Activated CD4-positive, alpha-beta T cell treated with anti-CD3 and anti-CD28 coated beads for 36 hours (primary cell): ENCODE data around the gene DTX4. TPM values are rescaled to one million over a fixed set of nuclear protein-coding genes. Genes with fewer than 3 reads are reported as not detected.

Experiments
- ATAC-seq: fragments of 200-7000 bp; cut with Tn5 transposase; one replicate; pipeline ENCODE4 v1.10.0; 2021; ENCODE audit warnings: mild to moderate bottlenecking, moderate library complexity
- CTCF ChIA-PET: fragments of 350-600 bp; sonication (Branson Sonifier 250); formaldehyde crosslinking; loops from one replicate; lab custom pipeline; 2021; ENCODE audit warnings: antibody characterized with exemption; lab: Charles Lee
- POLR2A ChIA-PET: fragments of 350-600 bp; sonication (Branson Sonifier 250); formaldehyde crosslinking; loops from one replicate; lab custom pipeline; 2021; ENCODE audit warnings: antibody characterized with exemption, inconsistent platforms; lab: Charles Lee
- DNase-seq: peaks from one replicate; pipeline ENCODE4 v3.0.0-alpha.2; 2020
- H3K27ac Mint-ChIP-seq: one replicate; pipeline ENCODE4 v1.8.0; 2021; ENCODE audit warnings: mixed read lengths
- H3K27me3 Mint-ChIP-seq: one replicate; pipeline ENCODE4 v1.8.0; 2021; ENCODE audit warnings: mixed read lengths
- H3K36me3 Mint-ChIP-seq: one replicate; pipeline ENCODE4 v1.8.0; 2021; ENCODE audit warnings: low read depth, mixed read lengths
- H3K4me1 Mint-ChIP-seq: one replicate; pipeline ENCODE4 v1.8.0; 2021; ENCODE audit warnings: mixed read lengths
- H3K4me3 Mint-ChIP-seq: one replicate; pipeline ENCODE4 v1.8.0; 2021; ENCODE audit warnings: mild to moderate bottlenecking, moderate library complexity, mixed read lengths
- H3K9me3 Mint-ChIP-seq: one replicate; pipeline ENCODE4 v1.8.0; 2021; ENCODE audit warnings: low read depth, mixed read lengths
- intact Hi-C, 2 experiments: fragments of 100-400 bp; cut with DNase I in 1 of 2; cut with micrococcal nuclease in 1 of 2; formaldehyde crosslinking; loops; one replicate each; pipeline versions ENCODE4 v1.14.2 to v1.15.1; 2022 to 2024; cut with DNase I, micrococcal nuclease
- total RNA-seq, 2 experiments: library from RNA; stranded (reverse); gene quantifications; one replicate each; pipeline ENCODE4 v1.2.3, GENCODE V29; 2021

Gene DTX4
- total RNA-seq, 2 experiments from 2014 or later = 0.07 to 0.11 TPM

- H3K27ac Mint-ChIP-seq = no peak overlapping the region
- H3K36me3 Mint-ChIP-seq = no peaks in the 10 kb centered on the region
- H3K4me1 Mint-ChIP-seq = peaks cover 14% of the 10 kb centered on the region
- intact Hi-C loops = no loop called here
- ChIA-PET CTCF (interaction anchor here (0.6 to 0.8 kb wide), 2 partner anchors 9 to 68 kb away, joined by 3 to 4 read pairs; no protein-coding TSS in a partner anchor), POLR2A (no interaction called here)
- peaks cover 5% of the 10 kb centered on the region for H3K27me3 Mint-ChIP-seq
- H3K4me3 Mint-ChIP-seq = no peak overlapping the region
- DNase-seq (no peak), ATAC-seq (peak; percentile 60)
- no peaks in the 10 kb centered on the region for H3K9me3 Mint-ChIP-seq
Measured at GRCh38 chr11:59218893-59219292, 47.0 kb downstream of the DTX4 start.

DNA sequence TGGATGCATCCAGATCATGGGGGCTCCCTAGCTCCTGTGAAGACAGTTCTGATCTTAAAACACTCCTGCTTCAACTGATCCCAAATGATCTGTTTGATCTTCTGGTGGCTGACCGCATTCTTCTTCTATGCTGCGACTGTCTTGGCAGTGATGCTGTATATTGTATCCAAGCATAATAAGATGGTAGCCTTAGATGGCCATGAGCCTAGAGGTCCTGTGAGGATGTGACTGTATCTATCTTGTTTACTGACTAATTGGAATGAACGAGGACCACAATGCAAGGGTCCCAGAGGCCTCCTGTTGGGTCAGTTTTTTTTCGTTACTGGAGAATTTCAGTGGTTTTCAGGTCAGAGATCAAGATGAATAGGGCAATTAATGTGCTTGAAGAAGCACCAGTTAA, 47.9 kb downstream of the DTX4 start:
- no peak overlapping the region for H3K4me3 Mint-ChIP-seq
- intact Hi-C loops = no loop called here
- no peak for DNase-seq
- POLR2A ChIA-PET = no interaction called here
- CTCF ChIA-PET = interaction anchor here (1.3 kb wide), 1 partner anchor 33 kb away, joined by 5 read pairs; no protein-coding TSS in a partner anchor
- peaks cover 22% of the 10 kb centered on the region for H3K4me1 Mint-ChIP-seq
- H3K36me3 Mint-ChIP-seq = no peaks in the 10 kb centered on the region
- ATAC-seq = no peak
- no peak overlapping the region for H3K27ac Mint-ChIP-seq
- H3K9me3 Mint-ChIP-seq = no peaks in the 10 kb centered on the region
- peaks cover 3% of the 10 kb centered on the region for H3K27me3 Mint-ChIP-seq

GRCh38 chr11:59221441-59221840, 49.5 kb downstream of the DTX4 start:
- intact Hi-C loops = no loop called here
- ATAC-seq (no peak), DNase-seq (no peak)
- Mint-ChIP-seq H3K36me3 (no peaks in the 10 kb centered on the region), H3K27me3 (peaks cover 3% of the 10 kb centered on the region), H3K4me3 (no peak overlapping the region), H3K4me1 (peaks cover 24% of the 10 kb centered on the region), H3K9me3 (no peaks in the 10 kb centered on the region), H3K27ac (no peak overlapping the region)
- CTCF ChIA-PET = interaction anchor here (1.4 kb wide), 1 partner anchor 62 kb away, joined by 3 read pairs; no protein-coding TSS in a partner anchor
- POLR2A ChIA-PET = interaction anchor here (0.6 kb wide), 1 partner anchor 308 kb away, joined by 7 read pairs; no protein-coding TSS in a partner anchor

DNA sequence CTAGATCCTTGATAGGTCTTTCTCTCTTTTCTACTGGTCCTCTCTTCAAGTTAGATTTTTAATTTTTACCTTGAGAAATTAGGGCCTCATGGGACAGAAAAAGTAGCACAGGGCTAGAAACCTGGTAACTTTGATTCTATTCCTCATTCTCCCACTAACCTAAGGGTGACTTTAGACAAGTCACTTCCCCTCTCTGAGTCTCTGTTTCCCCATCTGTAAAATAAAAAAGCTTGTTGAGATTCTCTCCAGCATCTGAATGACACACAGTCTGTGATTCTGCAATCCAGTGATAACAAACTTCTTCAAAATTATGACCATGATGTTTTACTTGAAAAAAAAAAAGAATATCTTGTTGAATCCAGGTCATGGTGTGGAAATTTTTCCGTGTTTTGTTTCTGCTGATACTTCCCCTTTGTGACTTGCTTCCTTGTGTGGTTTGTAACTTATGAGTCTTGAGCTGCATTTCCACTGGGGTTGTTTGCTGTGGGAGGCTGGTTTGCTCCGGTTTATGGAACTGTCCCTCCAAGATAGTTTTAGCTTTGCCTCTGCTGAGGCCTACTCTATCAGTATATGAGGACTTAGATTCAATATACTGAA, 50.6 kb downstream of the DTX4 start:
- DNase-seq = no peak
- ChIA-PET POLR2A (no interaction called here), CTCF (interaction anchor here (0.7 to 1.4 kb wide), 3 partner anchors 14 to 164 kb away, joined by 3 read pairs; no protein-coding TSS in a partner anchor)
- Mint-ChIP-seq H3K27me3 (peaks cover 5% of the 10 kb centered on the region), H3K9me3 (no peaks in the 10 kb centered on the region), H3K4me3 (no peak overlapping the region), H3K36me3 (no peaks in the 10 kb centered on the region), H3K4me1 (peaks cover 13% of the 10 kb centered on the region), H3K27ac (no peak overlapping the region)
- intact Hi-C loops = no loop called here
- no peak for ATAC-seq

DNA sequence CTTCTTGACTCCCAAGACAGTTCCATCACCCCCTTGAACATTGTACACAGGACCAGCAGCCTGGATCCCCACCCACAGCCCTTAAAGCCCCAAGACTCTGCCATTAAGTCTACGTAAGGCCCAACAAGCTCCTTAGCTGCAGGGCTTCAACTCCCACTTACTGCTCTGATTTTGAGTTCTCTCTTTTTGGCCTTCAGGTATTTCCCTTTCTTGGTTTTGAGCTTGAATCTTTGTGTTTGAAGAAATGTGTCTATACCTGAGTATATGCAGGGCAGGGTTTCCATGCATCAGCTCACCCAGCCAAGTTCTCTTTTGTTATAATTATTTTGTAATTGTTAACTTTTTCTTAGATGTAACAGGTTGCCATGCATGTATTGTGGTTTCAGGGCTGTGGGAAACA, 51.2 kb downstream of the DTX4 start:
- ATAC-seq = no peak
- Mint-ChIP-seq H3K36me3 (no peaks in the 10 kb centered on the region), H3K4me1 (peaks cover 12% of the 10 kb centered on the region), H3K27me3 (peaks cover 5% of the 10 kb centered on the region), H3K9me3 (no peaks in the 10 kb centered on the region), H3K4me3 (no peak overlapping the region), H3K27ac (no peak overlapping the region)
- DNase-seq = no peak
- ChIA-PET POLR2A (no interaction called here), CTCF (interaction anchor here (0.8 to 0.9 kb wide), 2 partner anchors 30 to 165 kb away, joined by 3 to 4 read pairs; no protein-coding TSS in a partner anchor)
- intact Hi-C loops = no loop called here

DNA sequence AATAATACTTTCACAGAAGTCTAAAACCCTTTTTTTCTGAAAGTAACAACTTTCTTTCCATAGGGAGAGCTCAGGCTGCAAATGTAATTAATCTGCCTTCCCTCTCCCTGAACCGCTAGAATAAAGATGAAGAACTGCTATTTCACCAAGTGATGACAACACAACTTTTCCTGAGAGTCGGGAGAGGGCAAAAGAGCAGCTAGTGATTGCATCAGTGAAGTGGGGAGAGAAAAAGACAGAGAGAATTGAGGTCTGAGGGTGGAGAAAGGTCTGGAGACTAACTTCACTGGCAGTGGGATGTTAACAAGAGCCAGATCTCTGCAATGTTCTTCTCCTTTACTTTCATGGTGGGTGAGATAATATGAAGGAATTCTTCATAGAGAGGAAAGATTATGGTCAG, 51.7 kb downstream of the DTX4 start:
- Mint-ChIP-seq H3K27me3 (peaks cover 5% of the 10 kb centered on the region), H3K36me3 (no peaks in the 10 kb centered on the region), H3K27ac (no peak overlapping the region), H3K4me1 (peaks cover 12% of the 10 kb centered on the region), H3K4me3 (no peak overlapping the region), H3K9me3 (no peaks in the 10 kb centered on the region)
- ATAC-seq (no peak), DNase-seq (no peak)
- intact Hi-C loops = no loop called here
- CTCF ChIA-PET = interaction anchor here (0.6 to 1.5 kb wide), 4 partner anchors 21 to 38 kb away, joined by 3 to 4 read pairs (median 3); no protein-coding TSS in a partner anchor
- POLR2A ChIA-PET = no interaction called here

DNA sequence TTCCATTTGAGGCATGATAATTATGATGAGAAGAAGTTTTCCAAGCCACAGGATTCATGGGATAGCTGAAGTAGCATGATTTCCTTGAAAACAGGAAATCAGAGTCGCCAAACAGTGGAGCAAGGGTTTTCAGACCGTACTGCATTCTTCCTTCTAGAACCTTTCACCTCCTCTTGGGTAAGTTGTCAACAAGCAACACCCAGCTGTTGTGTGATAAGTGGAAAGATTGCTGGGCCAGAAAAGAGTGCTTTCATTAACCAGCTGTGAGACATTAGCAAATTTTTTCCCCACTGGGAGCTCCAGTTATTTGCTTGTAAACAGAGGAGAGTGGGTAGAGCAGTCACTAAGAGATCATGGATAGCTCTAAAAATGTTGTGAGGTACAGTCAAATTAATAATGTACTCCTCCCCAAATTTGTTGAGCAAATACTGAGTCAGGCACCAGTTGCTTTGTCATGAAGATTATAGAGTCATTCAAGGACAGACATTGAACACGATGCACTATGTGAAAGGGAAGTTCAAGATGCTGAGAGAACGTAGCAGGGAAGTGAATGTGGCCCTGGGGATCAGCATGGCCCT, 52.5 kb downstream of the DTX4 start:
- POLR2A ChIA-PET = interaction anchor here (0.5 kb wide), 1 partner anchor 53 kb away, joined by 5 read pairs; the partner anchor contains the start of gene DTX4
- Mint-ChIP-seq H3K9me3 (no peaks in the 10 kb centered on the region), H3K4me3 (no peak overlapping the region), H3K4me1 (peaks cover 12% of the 10 kb centered on the region), H3K27me3 (peaks cover 5% of the 10 kb centered on the region), H3K36me3 (no peaks in the 10 kb centered on the region), H3K27ac (no peak overlapping the region)
- DNase-seq (no peak), ATAC-seq (peak; percentile 55)
- CTCF ChIA-PET = interaction anchor here (0.6 to 1.5 kb wide), 3 partner anchors 22 to 37 kb away, joined by 3 read pairs; no protein-coding TSS in a partner anchor
- intact Hi-C loops = no loop called here

DNA sequence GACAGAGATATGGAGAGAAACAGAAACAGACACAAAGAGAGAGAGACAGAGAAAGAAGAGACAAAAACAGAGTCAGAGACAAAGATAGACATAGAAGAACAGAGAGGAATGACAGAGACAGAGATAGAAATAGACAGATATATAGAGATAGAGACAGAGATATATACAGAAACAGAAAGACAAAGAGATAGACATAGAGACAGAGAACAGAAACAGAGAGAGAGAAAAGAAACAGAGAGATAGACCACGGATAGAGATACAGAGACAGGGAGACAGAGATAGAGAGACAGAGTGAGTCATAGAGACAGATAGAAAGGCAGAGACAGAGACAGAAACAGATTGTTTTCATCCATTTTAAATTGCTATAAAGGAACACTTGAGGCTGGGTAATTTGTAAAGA, 53.1 kb downstream of the DTX4 start:
- ChIA-PET CTCF (interaction anchor here (1.5 kb wide), 1 partner anchor 23 kb away, joined by 3 read pairs; no protein-coding TSS in a partner anchor), POLR2A (no interaction called here)
- intact Hi-C loops = no loop called here
- Mint-ChIP-seq H3K27ac (no peak overlapping the region), H3K9me3 (no peaks in the 10 kb centered on the region), H3K4me1 (peaks cover 12% of the 10 kb centered on the region), H3K36me3 (no peaks in the 10 kb centered on the region), H3K27me3 (peaks cover 5% of the 10 kb centered on the region), H3K4me3 (no peak overlapping the region)
- no peak for DNase-seq
- no peak for ATAC-seq

DNA sequence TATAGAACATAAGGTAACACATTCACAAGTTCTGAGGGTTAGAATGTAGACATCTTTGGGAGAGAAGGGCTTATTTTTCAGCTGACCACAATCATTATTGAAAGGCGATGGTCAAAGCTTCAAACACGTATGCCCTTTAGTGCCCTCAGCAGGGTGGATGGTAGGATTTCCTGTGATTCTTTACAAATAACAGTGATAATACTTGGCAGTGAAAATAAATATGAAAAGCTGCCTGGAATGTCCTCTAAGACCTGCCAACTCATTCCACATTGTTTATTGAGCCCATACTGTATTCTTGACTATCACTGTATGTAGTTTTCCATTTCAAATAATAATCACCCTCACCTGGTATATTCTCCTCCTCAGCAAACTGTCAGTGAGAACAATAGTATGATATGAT, 54.5 kb downstream of the DTX4 start:
- no peak for ATAC-seq

GRCh38 chr11:59240322-59240721, 68.4 kb downstream of the DTX4 start:
- Mint-ChIP-seq H3K36me3 (no peaks in the 10 kb centered on the region), H3K27me3 (peaks cover 2% of the 10 kb centered on the region), H3K9me3 (peaks cover 3% of the 10 kb centered on the region), H3K4me3 (no peak overlapping the region), H3K27ac (no peak overlapping the region), H3K4me1 (no peaks in the 10 kb centered on the region)
- ChIA-PET POLR2A (no interaction called here), CTCF (interaction anchor here (1.3 kb wide), 1 partner anchor 82 kb away, joined by 3 read pairs; no protein-coding TSS in a partner anchor)
- intact Hi-C loops = no loop called here
- DNase-seq = no peak
- no peak for ATAC-seq

More for the DNA sequence above, 54.5 kb downstream of the DTX4 start:
- Mint-ChIP-seq H3K4me1 (peaks cover 12% of the 10 kb centered on the region), H3K4me3 (no peak overlapping the region), H3K36me3 (no peaks in the 10 kb centered on the region), H3K27ac (no peak overlapping the region), H3K9me3 (no peaks in the 10 kb centered on the region), H3K27me3 (peaks cover 3% of the 10 kb centered on the region)
- ChIA-PET CTCF (interaction anchor here (1.2 kb wide), 1 partner anchor 40 kb away, joined by 3 read pairs; no protein-coding TSS in a partner anchor), POLR2A (no interaction called here)
- intact Hi-C loops = no loop called here
- no peak for DNase-seq

DNA sequence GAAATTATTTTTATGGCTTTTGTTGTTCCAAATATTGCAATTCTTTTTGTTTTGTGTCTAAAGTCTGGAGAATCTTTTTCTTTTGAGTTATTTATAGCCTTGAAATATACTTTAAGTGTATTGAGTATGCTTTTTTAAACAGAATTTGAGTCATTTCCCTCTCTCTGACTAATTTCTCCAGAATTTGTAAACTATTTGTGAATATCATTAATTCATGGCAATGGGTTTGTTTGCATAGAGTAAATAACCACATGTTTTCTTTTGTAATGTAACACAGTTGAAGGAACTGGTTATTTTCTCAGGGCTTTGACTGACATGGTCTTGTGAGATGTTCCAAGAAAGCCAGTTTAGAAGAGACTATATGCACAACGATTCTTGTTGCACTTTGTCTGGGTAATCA, 71.7 kb downstream of the DTX4 start:
- intact Hi-C loops = no loop called here
- ChIA-PET POLR2A (interaction anchor here (0.7 kb wide), 1 partner anchor 50 kb away, joined by 4 read pairs; no protein-coding TSS in a partner anchor), CTCF (interaction anchor here (0.6 kb wide), 1 partner anchor 26 kb away, joined by 3 read pairs; no protein-coding TSS in a partner anchor)
- peaks cover 2% of the 10 kb centered on the region for H3K27me3 Mint-ChIP-seq
- H3K27ac Mint-ChIP-seq = no peak overlapping the region
- DNase-seq = no peak
- peaks cover 16% of the 10 kb centered on the region for H3K4me1 Mint-ChIP-seq
- no peak for ATAC-seq
- H3K36me3 Mint-ChIP-seq = no peaks in the 10 kb centered on the region
- no peak overlapping the region for H3K4me3 Mint-ChIP-seq
- H3K9me3 Mint-ChIP-seq = peaks cover 1% of the 10 kb centered on the region
